GM23338 (cell line): Measurements from ENCODE around the gene ATP5F1B. TPM values are rescaled to one million over a fixed set of nuclear protein-coding genes. Genes with fewer than 3 reads are reported as not detected.

Experiments used
- ATAC-seq: fragments of 200-7000 bp; cut with Tn5 transposase; 3 replicates; pipeline ENCODE4 v1.9.1; 2020
- DNase-seq: peaks from one replicate; pipeline ENCODE4 v3.0.0-alpha.2; 2015; ENCODE audit warnings: low spot score
- H2AFZ ChIP-seq: fragments of 200-600 bp; sonication (generic); 2 replicates; pipeline ENCODE4 v1.8.0; 2016; ENCODE audit warnings: antibody characterized with exemption, mild to moderate bottlenecking, moderate library complexity
- H3F3A ChIP-seq: fragments of 200-600 bp; sonication (generic); replicated peaks from 2 replicates; pipeline ENCODE4 v1.8.0; 2017; ENCODE audit warnings: antibody characterized with exemption, mixed run types, low read depth
- H3K27ac ChIP-seq: fragments of 200-600 bp; sonication (generic); 2 replicates; pipeline ENCODE4 v1.6.1; 2016; ENCODE audit warnings: low read depth
- H3K27me3 ChIP-seq: fragments of 200-600 bp; sonication (generic); 2 replicates; pipeline ENCODE4 v1.8.0; 2016; ENCODE audit warnings: mild to moderate bottlenecking, mixed run types, moderate library complexity; ENCODE audit not compliant: insufficient read depth
- H3K36me3 ChIP-seq: fragments of 200-600 bp; sonication (generic); 2 replicates; pipeline ENCODE4 v1.8.0; 2016; ENCODE audit warnings: mild to moderate bottlenecking; ENCODE audit not compliant: insufficient read depth
- H3K4me1 ChIP-seq: fragments of 200-600 bp; sonication (generic); 2 replicates; pipeline ENCODE4 v1.8.0; 2016; ENCODE audit warnings: mild to moderate bottlenecking, moderate library complexity; ENCODE audit not compliant: insufficient read depth
- H3K4me2 ChIP-seq: fragments of 200-600 bp; sonication (generic); 2 replicates; pipeline ENCODE4 v1.7.1; 2017; ENCODE audit warnings: mixed run types
- H3K4me3 ChIP-seq: fragments of 200-600 bp; sonication (generic); 2 replicates; pipeline ENCODE4 v1.6.1; 2016; ENCODE audit warnings: mixed run types
- H3K79me2 ChIP-seq: fragments of 200-600 bp; sonication (generic); replicated peaks from 2 replicates; pipeline ENCODE4 v1.8.0; 2017; ENCODE audit warnings: mild to moderate bottlenecking; ENCODE audit not compliant: insufficient read depth
- H3K9me2 ChIP-seq: fragments of 200-600 bp; sonication (generic); 2 replicates; pipeline ENCODE4 v1.8.0; 2017; ENCODE audit not compliant: insufficient read depth
- H4K20me1 ChIP-seq: fragments of 200-600 bp; sonication (generic); replicated peaks from 2 replicates; pipeline ENCODE4 v1.8.0; 2017; ENCODE audit warnings: mild to moderate bottlenecking; ENCODE audit not compliant: insufficient read depth
- H3K27ac Mint-ChIP-seq: 2 replicates; pipeline ENCODE4 v1.8.0; 2020; ENCODE audit warnings: inconsistent platforms, mild to moderate bottlenecking, moderate library complexity, mixed read lengths
- H3K27me3 Mint-ChIP-seq: 3 replicates; pipeline ENCODE4 v1.8.0; 2022; ENCODE audit warnings: low read depth, mild to moderate bottlenecking, moderate library complexity, mixed read lengths, inconsistent platforms; ENCODE audit not compliant: insufficient read depth, poor library complexity
- H3K36me3 Mint-ChIP-seq: 3 replicates; pipeline ENCODE4 v1.8.0; 2021; ENCODE audit warnings: low read depth, mild to moderate bottlenecking, inconsistent platforms, moderate library complexity, mixed read lengths
- H3K4me1 Mint-ChIP-seq: 3 replicates; pipeline ENCODE4 v1.8.0; 2020; ENCODE audit warnings: mild to moderate bottlenecking, inconsistent platforms, mixed read lengths
- H3K4me3 Mint-ChIP-seq: 3 replicates; pipeline ENCODE4 v1.8.0; 2021; ENCODE audit warnings: moderate library complexity, mild to moderate bottlenecking, inconsistent platforms, mixed read lengths
- H3K9me3 Mint-ChIP-seq: 3 replicates; pipeline ENCODE4 v1.8.0; 2020; ENCODE audit warnings: moderate library complexity, mild to moderate bottlenecking, inconsistent platforms, mixed read lengths
- CREB1 ChIP-seq: fragments of 250-450 bp; sonication (Bioruptor Pico); IDR thresholded peaks from 2 replicates; pipeline ENCODE4 v1.5.0; 2020; ENCODE audit warnings: low read depth, mild to moderate bottlenecking, moderate library complexity
- CTCF ChIP-seq, 2 experiments: fragments of 200-600 bp in 1 of 2; sonication (generic) in 1 of 2; conservative IDR thresholded peaks; 2 replicates each; pipeline versions ENCODE4 v1.5.1 to v1.6.1; 2016 to 2017; ENCODE audit warnings: antibody characterized with exemption in 2 of 2, low read depth in 2 of 2, mild to moderate bottlenecking in 2 of 2, moderate library complexity in 1 of 2
- ETS1 ChIP-seq: IDR thresholded peaks from 2 replicates; pipeline ENCODE4 v1.6.1; 2016; ENCODE audit warnings: antibody characterized with exemption
- EZH2 ChIP-seq: fragments of 200-600 bp; sonication (generic); IDR thresholded peaks from one replicate; pipeline ENCODE4 v1.8.0; 2017; ENCODE audit warnings: antibody characterized with exemption, mild to moderate bottlenecking, low read depth; ENCODE audit not compliant: unreplicated experiment
- NANOG ChIP-seq: IDR thresholded peaks from 2 replicates; pipeline ENCODE4 v1.6.1; 2016; ENCODE audit warnings: antibody characterized with exemption, borderline replicate concordance
- POLR2AphosphoS5 ChIP-seq: IDR thresholded peaks from 2 replicates; pipeline ENCODE4 v1.6.1; 2016; ENCODE audit warnings: antibody characterized with exemption, low read depth
- ZNF114 ChIP-seq: fragments of 250-450 bp; sonication (Bioruptor Pico); IDR thresholded peaks from 2 replicates; pipeline ENCODE4 v1.5.0; 2020; ENCODE audit warnings: mild to moderate bottlenecking, moderate library complexity
- ZNF331 ChIP-seq: fragments of 250-450 bp; sonication (Bioruptor Pico); IDR thresholded peaks from 2 replicates; pipeline ENCODE4 v1.5.0; 2020; ENCODE audit warnings: low read depth, mild to moderate bottlenecking, moderate library complexity
- ZNF462 ChIP-seq: fragments of 250-450 bp; sonication (Bioruptor Pico); IDR thresholded peaks from 2 replicates; pipeline ENCODE4 v1.5.0; 2020; ENCODE audit warnings: mild to moderate bottlenecking, moderate library complexity
- polyA plus RNA-seq: library from polyadenylated mRNA; unstranded; fragments of >200 nt; fragmentation: Nextera tagmentation; extraction: Ambion mirVana; gene quantifications from 2 replicates; pipeline ENCODE4 v1.2.1, GENCODE V29; 2016
- total RNA-seq: library from RNA; depleted of rRNA; stranded (reverse); fragments of >200 nt; shearing (Covaris generic); gene quantifications from 2 replicates; pipeline ENCODE4 v1.2.3, GENCODE V29; 2014

Gene ATP5F1B
- total and polyA plus RNA-seq, 2 experiments from 2014 or later, result 763 to 956 TPM

GRCh38 chr12:56634837-56635791 is 10.7 kb downstream of the ATP5F1B start:
- peaks cover 62% of the 10 kb centered on the region for H3K4me1 Mint-ChIP-seq
- H3K36me3 Mint-ChIP-seq, result peaks cover 32% of the 10 kb centered on the region
- peaks cover 32% of the 10 kb centered on the region for H3K27me3 Mint-ChIP-seq
- H2AFZ ChIP-seq, result peak overlapping the region; percentile 12; the same call in 1 of the 2 replicates
- TF ChIP-seq POLR2AphosphoS5 (peak; percentile 19), NANOG (no peak), CTCF (conservative IDR thresholded peaks at IDR 0.05; ENCODE audit: low read depth in 2 of 2) (peak; percentile 36 to 54), ZNF114 (no peak), EZH2 (no peak), CREB1 (CRISPR knock-in tag) (no peak)
- no peaks in the 10 kb centered on the region for H3K9me2 ChIP-seq
- H3K27ac Mint-ChIP-seq, result peak overlapping the region; percentile 97
- peaks cover 40% of the 10 kb centered on the region for H3K4me1 ChIP-seq
- peak overlapping the region; percentile 99 for H3K4me2 ChIP-seq
- H3K9me3 Mint-ChIP-seq, result no peaks in the 10 kb centered on the region; the same call in 2 of the 3 replicates
- ATAC-seq (peak; percentile 17), DNase-seq (peak; percentile 88)
- H4K20me1 ChIP-seq, result no peaks in the 10 kb centered on the region; the same call in 1 of the 2 replicates
- H3K27me3 ChIP-seq, result no peaks in the 10 kb centered on the region
- H3K4me3 Mint-ChIP-seq, result peak overlapping the region; percentile 99
- peaks cover 10% of the 10 kb centered on the region for H3K79me2 ChIP-seq
- H3K4me3 ChIP-seq, result peak overlapping the region; percentile 70
- H3F3A ChIP-seq, result peaks cover 34% of the 10 kb centered on the region
- peak overlapping the region; percentile 95 for H3K27ac ChIP-seq
- H3K36me3 ChIP-seq, result peaks cover 23% of the 10 kb centered on the region

- Histone ChIP-seq H2AFZ (peak overlapping the region; percentile 12; the same call in 1 of the 2 replicates), H3K27me3 (no peaks in the 10 kb centered on the region), H3K79me2 (peaks cover 17% of the 10 kb centered on the region), H3K27ac (peak overlapping the region; percentile 95), H3K4me1 (peaks cover 40% of the 10 kb centered on the region), H3F3A (peaks cover 27% of the 10 kb centered on the region), H3K9me2 (no peaks in the 10 kb centered on the region), H3K4me3 (peak overlapping the region; percentile 70), H4K20me1 (no peaks in the 10 kb centered on the region; the same call in 1 of the 2 replicates), H3K36me3 (peaks cover 16% of the 10 kb centered on the region), H3K4me2 (peak overlapping the region; percentile 99)
- DNase-seq (peak; percentile 95), ATAC-seq (peak; percentile 43)
- H3K4me3 Mint-ChIP-seq, result peak overlapping the region; percentile 99
- no peaks in the 10 kb centered on the region; the same call in 2 of the 3 replicates for H3K9me3 Mint-ChIP-seq
- TF ChIP-seq ZNF331 (CRISPR knock-in tag), result no peak
- no peak for TF ChIP-seq ETS1
- peak; percentile 84 for TF ChIP-seq POLR2AphosphoS5
- TF ChIP-seq NANOG, result no peak
- TF ChIP-seq ZNF462 (CRISPR knock-in tag), result no peak
- H3K36me3 Mint-ChIP-seq, result peaks cover 24% of the 10 kb centered on the region
- H3K4me1 Mint-ChIP-seq, result peaks cover 62% of the 10 kb centered on the region
- H3K27ac Mint-ChIP-seq, result peak overlapping the region; percentile 97
- peaks cover 32% of the 10 kb centered on the region for H3K27me3 Mint-ChIP-seq
These were observed 11.4 kb downstream of the ATP5F1B start for GRCh38 chr12:56634242-56634836.
